ENCODE measurements around the gene CST9. TPM values are rescaled to one million over a fixed set of nuclear protein-coding genes. Genes with fewer than 3 reads are reported as not detected.

The CST9 gene
- total and polyA plus RNA-seq, 2 of the 13 experiments (the other 11 are each of a cell fraction or from before 2014, with no cell fraction given), result 0.07 TPM; not detected in 1

DNA sequence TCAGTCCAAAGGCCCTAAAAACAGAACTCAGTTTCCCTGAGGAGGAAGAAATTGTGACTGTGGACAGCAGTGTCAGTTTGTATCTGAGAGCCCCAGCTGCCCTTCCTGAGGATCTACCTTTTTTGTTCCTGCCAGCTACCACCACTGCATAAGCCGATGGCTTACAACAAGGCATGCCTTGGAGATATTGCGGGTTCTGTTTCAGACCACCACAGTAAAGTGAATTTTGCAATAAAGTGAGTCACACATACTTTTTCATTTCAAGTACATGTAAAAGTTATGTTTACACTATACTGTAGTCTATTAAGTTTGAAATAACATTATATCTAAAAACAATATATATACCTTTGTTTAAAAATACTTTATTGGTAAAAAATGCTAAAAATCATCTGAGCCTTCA, 41.6 kb upstream of the CST9 start:
- ATAC-seq (no peak), FAIRE-seq (no peak), DNase-seq (ENCODE audit: low spot score) (no peak)
- POLR2A ChIA-PET, result interaction anchor here (1.2 to 3.4 kb wide), 2 partner anchors 13 to 14 kb away, joined by 3 to 71 read pairs; no protein-coding TSS in a partner anchor
- Histone ChIP-seq H3K4me1 (ENCODE audit: insufficient read depth, low read length) (peaks cover 35% of the 10 kb centered on the region), H3K4me3 (replicated peaks in 1 of 3; ENCODE audit: insufficient read depth in 1 of 3, low read depth in 2 of 3, low read length in 3 of 3) (no peak overlapping the region), H3K4me2 (ENCODE audit: low read depth, low read length) (no peak overlapping the region), H3K9ac (ENCODE audit: insufficient read depth, low read depth, low read length) (no peak overlapping the region), H3K79me2 (ENCODE audit: insufficient read depth, low read length) (no peaks in the 10 kb centered on the region), H3K9me3 (ENCODE audit: low read length) (no peaks in the 10 kb centered on the region), H3K36me3 (replicated peaks in 1 of 2; ENCODE audit: control insufficient read depth in 1 of 2, insufficient read depth in 2 of 2, low read length in 2 of 2) (no peaks in the 10 kb centered on the region), H4K20me1 (ENCODE audit: insufficient read depth, low read length) (no peaks in the 10 kb centered on the region), H3K27ac (ENCODE audit: extremely low read length, insufficient read depth, low read length) (no peak overlapping the region), H2AFZ (ENCODE audit: low read length) (no peak overlapping the region), H3K27me3 (ENCODE audit: control insufficient read depth in 1 of 2, insufficient read depth in 2 of 2, low read length in 2 of 2) (no peaks in the 10 kb centered on the region)
- intact Hi-C loops (cut with micrococcal nuclease; ENCODE audit: unreplicated experiment) (no loop called here), in situ Hi-C loops (cut with HindIII; ENCODE audit: extremely low pct_ligation_motif_present, low pct_unique_long_range_greater_than_20kb) (no loop called here)
- no TSS peak for BruUV-seq (replicated peaks)
- WGBS (ENCODE audit: low lambda C conversion rate), result 92% methylated on average over 2 of the region's 2 CpGs
- no peak for TF ChIP-seq MEIS2 (CRISPR knock-in tag; IDR thresholded peaks at IDR 0.05)
- TF ChIP-seq ZBTB20 (CRISPR knock-in tag; IDR thresholded peaks at IDR 0.05; ENCODE audit: borderline replicate concordance, low read depth), result no peak
- TF ChIP-seq HHEX (CRISPR knock-in tag; IDR thresholded peaks at IDR 0.05), result no peak
- no peak for TF ChIP-seq MAFK (conservative IDR thresholded peaks at IDR 0.05 in 1 of 2, IDR thresholded peaks at IDR 0.05 in 1 of 2; ENCODE audit: low read length in 2 of 2)
- no peak for TF ChIP-seq ZNF781 (CRISPR knock-in tag; IDR thresholded peaks at IDR 0.05; ENCODE audit: borderline replicate concordance, not compliant biosample characterization)
- CTCF ChIA-PET (ENCODE audit: low intra/inter-chr PET ratio, low total read pairs), result no interaction called here

DNA sequence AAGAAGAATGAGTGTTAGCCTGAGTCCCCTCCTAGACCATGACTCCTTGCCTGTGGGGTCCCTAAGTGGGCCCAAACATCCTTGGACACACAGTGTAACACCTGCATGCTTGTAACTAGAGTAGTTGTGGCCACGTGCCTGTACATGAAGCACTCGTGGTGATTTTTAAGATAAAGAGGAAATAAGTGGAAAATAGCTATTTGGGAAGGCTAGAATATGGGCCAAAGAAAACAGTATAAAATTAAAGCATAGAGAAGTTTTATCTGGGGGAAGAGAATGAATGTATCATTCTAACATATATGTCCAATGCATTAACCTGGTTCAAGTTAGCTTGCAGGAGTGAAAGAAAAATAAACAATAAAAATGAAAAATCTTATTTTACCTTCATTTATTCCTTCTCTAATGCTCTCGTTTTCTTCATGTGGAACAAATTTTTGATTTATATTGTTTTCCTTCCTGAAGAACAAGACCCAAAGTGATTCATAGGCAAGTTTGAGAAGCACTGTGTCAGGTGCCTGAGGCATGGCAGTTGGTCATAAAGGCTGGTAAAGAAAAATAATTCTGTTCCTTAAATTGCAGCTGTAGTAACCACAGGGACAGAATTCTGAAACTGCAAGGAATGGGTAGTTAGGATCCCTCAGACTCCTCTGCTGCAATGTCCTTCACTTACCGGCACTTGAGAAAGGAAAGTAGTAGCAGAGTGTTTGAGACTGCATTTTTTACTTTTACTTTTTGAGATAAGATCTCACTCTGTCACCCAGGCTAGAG, 40.6 kb upstream of the CST9 start:
- no peaks in the 10 kb centered on the region for H4K20me1 ChIP-seq (ENCODE audit: insufficient read depth, low read length)
- no peaks in the 10 kb centered on the region for H3K79me2 ChIP-seq (ENCODE audit: insufficient read depth, low read length)
- no peak overlapping the region for H3K4me3 ChIP-seq (replicated peaks in 1 of 3; ENCODE audit: insufficient read depth in 1 of 3, low read depth in 2 of 3, low read length in 3 of 3)
- TF ChIP-seq KAT7 (CRISPR knock-in tag; IDR thresholded peaks at IDR 0.05; ENCODE audit: borderline replicate concordance), result no peak
- TF ChIP-seq SMAD9 (CRISPR knock-in tag; IDR thresholded peaks at IDR 0.05), result no peak
- no peak for TF ChIP-seq ZNF296 (CRISPR knock-in tag; conservative IDR thresholded peaks at IDR 0.05)
- TF ChIP-seq, protein P1, sequence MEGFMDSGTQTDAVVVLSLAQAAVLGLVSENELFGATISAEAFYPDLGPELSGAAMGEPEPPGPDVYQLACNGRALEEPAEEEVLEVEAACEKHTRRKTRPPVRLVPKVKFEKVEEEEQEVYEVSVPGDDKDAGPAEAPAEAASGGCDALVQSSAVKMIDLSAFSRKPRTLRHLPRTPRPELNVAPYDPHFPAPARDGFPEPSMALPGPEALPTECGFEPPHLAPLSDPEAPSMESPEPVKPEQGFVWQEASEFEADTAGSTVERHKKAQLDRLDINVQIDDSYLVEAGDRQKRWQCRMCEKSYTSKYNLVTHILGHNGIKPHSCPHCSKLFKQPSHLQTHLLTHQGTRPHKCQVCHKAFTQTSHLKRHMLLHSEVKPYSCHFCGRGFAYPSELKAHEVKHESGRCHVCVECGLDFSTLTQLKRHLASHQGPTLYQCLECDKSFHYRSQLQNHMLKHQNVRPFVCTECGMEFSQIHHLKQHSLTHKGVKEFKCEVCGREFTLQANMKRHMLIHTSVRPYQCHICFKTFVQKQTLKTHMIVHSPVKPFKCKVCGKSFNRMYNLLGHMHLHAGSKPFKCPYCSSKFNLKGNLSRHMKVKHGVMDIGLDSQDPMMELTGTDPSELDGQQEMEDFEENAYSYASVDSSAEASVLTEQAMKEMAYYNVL (CRISPR knock-in tag; IDR thresholded peaks at IDR 0.05; ENCODE audit: borderline replicate concordance), result no peak
- no peak for TF ChIP-seq ZNF33A (CRISPR knock-in tag; IDR thresholded peaks at IDR 0.05; ENCODE audit: borderline replicate concordance)
- TF ChIP-seq, protein P2, sequence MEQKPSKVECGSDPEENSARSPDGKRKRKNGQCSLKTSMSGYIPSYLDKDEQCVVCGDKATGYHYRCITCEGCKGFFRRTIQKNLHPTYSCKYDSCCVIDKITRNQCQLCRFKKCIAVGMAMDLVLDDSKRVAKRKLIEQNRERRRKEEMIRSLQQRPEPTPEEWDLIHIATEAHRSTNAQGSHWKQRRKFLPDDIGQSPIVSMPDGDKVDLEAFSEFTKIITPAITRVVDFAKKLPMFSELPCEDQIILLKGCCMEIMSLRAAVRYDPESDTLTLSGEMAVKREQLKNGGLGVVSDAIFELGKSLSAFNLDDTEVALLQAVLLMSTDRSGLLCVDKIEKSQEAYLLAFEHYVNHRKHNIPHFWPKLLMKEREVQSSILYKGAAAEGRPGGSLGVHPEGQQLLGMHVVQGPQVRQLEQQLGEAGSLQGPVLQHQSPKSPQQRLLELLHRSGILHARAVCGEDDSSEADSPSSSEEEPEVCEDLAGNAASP (CRISPR knock-in tag; IDR thresholded peaks at IDR 0.05; ENCODE audit: borderline replicate concordance), result no peak
- no peak for TF ChIP-seq ZNF3 (CRISPR knock-in tag; IDR thresholded peaks at IDR 0.05)
- no peak for TF ChIP-seq HNRNPK (IDR thresholded peaks at IDR 0.05; ENCODE audit: low read depth, low read length, poor library complexity, severe bottlenecking)
- no peak for TF ChIP-seq LCORL (IDR thresholded peaks at IDR 0.05)
- TF ChIP-seq LCORL (CRISPR knock-in tag; IDR thresholded peaks at IDR 0.05), result no peak
- H3K27me3 ChIP-seq (ENCODE audit: control insufficient read depth in 1 of 2, insufficient read depth in 2 of 2, low read length in 2 of 2), result no peaks in the 10 kb centered on the region
- intact Hi-C loops (cut with micrococcal nuclease; ENCODE audit: unreplicated experiment) (no loop called here), in situ Hi-C loops (cut with HindIII; ENCODE audit: extremely low pct_ligation_motif_present, low pct_unique_long_range_greater_than_20kb) (no loop called here)
- H3K4me2 ChIP-seq (ENCODE audit: low read depth, low read length), result no peak overlapping the region
- BruUV-seq (replicated peaks), result no TSS peak
- no peaks in the 10 kb centered on the region for H3K9me3 ChIP-seq (ENCODE audit: low read length)
- H3K4me1 ChIP-seq (ENCODE audit: insufficient read depth, low read length), result peaks cover 44% of the 10 kb centered on the region
- no peak overlapping the region for H3K9ac ChIP-seq (ENCODE audit: insufficient read depth, low read depth, low read length)
- no peaks in the 10 kb centered on the region for H3K36me3 ChIP-seq (replicated peaks in 1 of 2; ENCODE audit: control insufficient read depth in 1 of 2, insufficient read depth in 2 of 2, low read length in 2 of 2)
- FAIRE-seq, result no peak
- CTCF ChIA-PET (ENCODE audit: low intra/inter-chr PET ratio, low total read pairs), result no interaction called here
- 53% methylated on average over 4 of the region's 4 CpGs for WGBS (ENCODE audit: low lambda C conversion rate)
- no peak overlapping the region for H3K27ac ChIP-seq (ENCODE audit: extremely low read length, insufficient read depth, low read length)
- no peak overlapping the region for H2AFZ ChIP-seq (ENCODE audit: low read length)
- POLR2A ChIA-PET, result interaction anchor here (1.0 to 1.2 kb wide), 2 partner anchors 15 to 17 kb away, joined by 3 read pairs; no protein-coding TSS in a partner anchor
- ATAC-seq, result no peak
- DNase-seq (ENCODE audit: low spot score), result no peak

Measured in HepG2 (cell line).